Measurements from ENCODE around the gene FUT7.
"Not testable (repeated sequence)": the region's sequence is repeated elsewhere in the genome, so short reads cannot be mapped to it uniquely, and the experiment has no call there.

Gene FUT7

DNA sequence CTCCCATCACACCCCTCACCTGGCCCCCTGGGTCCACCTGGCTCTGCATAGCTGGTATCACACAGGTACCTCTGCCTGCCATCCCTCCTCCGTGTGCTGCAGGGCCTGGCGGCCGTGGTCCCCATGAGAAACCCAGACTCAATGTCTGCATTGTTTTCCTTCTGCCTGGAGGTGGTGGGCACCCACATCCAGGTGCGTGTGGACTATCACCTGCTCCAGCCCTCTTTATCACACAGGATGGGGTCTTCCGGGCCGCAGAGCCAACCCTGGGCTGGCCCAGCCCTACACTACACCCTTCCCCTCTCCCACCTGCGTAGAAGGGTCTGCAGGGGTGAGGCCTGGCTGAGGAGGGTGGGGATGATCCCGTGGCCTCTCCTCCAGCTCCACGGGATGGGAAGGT, 7.0 kb upstream of the FUT7 start:
- DNase-seq (ENCODE audit: extremely low read depth, low read depth) = no peak
- TF ChIP-seq, protein P1, sequence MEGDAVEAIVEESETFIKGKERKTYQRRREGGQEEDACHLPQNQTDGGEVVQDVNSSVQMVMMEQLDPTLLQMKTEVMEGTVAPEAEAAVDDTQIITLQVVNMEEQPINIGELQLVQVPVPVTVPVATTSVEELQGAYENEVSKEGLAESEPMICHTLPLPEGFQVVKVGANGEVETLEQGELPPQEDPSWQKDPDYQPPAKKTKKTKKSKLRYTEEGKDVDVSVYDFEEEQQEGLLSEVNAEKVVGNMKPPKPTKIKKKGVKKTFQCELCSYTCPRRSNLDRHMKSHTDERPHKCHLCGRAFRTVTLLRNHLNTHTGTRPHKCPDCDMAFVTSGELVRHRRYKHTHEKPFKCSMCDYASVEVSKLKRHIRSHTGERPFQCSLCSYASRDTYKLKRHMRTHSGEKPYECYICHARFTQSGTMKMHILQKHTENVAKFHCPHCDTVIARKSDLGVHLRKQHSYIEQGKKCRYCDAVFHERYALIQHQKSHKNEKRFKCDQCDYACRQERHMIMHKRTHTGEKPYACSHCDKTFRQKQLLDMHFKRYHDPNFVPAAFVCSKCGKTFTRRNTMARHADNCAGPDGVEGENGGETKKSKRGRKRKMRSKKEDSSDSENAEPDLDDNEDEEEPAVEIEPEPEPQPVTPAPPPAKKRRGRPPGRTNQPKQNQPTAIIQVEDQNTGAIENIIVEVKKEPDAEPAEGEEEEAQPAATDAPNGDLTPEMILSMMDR (IDR thresholded peaks at IDR 0.05; ENCODE audit: low read depth, low read length) = no peak

DNA sequence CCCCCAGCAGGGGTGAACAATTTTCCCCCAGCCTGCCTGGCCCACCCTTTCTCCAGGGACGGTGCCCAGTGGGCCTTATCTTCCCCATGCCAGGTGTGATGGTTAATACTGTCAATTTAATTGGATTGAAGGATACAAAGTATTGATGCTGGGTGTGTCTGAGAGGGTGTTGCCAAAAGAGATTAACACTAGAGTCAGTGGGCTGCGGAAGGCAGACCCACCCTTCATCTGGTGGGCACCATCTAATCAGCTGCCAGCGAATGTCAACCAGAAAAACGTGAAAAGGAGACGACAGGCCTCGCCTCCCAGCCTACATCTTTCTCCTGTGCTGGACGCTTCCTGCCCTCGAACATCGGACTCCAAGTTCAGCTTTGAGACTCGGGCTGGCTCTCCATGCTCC, 5.6 kb upstream of the FUT7 start:
- no peak for DNase-seq (ENCODE audit: extremely low read depth, low read depth)
- TF ChIP-seq, protein P1 (IDR thresholded peaks at IDR 0.05; ENCODE audit: low read depth, low read length) = no peak

DNA sequence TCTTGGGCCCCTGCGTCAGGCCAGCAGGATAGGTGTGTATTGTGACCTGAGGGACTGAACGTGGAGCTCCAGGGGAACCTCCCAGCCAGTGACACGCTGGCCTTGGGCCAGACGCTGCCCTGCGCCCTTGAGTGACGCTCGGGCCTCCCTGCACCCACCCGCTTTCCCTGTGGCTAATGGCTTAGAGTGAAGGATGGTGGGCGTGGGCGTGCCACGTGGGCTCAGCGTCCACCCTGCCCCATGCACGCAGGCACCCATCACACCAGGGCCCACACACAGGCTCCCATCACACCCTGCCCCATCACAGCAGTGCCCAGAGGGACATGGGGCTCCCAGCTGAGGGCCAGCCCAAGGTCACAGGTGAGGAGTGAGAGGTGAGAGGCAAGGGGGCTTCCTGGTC, 5.1 kb upstream of the FUT7 start:
- no peak for DNase-seq (ENCODE audit: extremely low read depth, low read depth)
- TF ChIP-seq, protein P1 (IDR thresholded peaks at IDR 0.05; ENCODE audit: low read depth, low read length) = no peak

DNA sequence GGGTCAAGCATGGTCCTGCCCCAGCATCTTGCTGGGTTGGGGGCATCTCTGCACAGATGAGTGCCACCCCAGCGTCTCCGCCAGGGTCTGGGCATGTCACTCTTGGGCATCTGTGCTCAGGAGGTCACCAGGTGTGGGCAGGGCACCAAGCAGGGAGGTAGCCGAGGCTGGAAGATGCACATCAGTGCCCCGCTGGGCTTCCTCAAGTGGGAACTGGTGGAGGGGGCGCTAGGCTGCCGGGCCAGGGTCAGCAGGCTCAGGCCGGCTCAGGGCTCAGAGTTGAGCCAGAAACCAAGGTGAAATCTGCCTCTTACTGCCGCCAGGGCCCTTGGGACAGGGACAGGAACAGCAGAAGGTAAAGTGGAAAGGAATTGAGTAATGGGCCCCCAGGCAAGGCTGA, 4.0 kb upstream of the FUT7 start:
- TF ChIP-seq, protein P1 (IDR thresholded peaks at IDR 0.05; ENCODE audit: low read depth, low read length) = no peak

DNA sequence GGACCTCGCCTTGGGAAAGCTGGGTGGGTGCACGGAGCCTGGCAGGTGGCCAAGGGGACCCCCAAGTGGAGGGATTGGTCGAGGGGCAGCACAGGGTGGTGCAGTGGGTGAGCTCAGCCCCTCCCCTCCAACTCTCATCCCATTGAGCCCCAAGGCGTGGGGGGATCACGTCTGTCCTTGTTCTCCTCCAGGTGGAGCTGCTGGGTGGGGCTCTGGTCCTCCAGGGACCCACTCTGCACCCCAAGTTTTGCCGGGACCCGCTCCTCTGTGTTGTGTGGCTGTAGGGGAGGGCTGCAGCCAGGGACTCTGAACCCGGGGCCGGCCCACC, 3.6 kb upstream of the FUT7 start:
- no peak for DNase-seq (ENCODE audit: extremely low read depth, low read depth)
- TF ChIP-seq, protein P1 (IDR thresholded peaks at IDR 0.05; ENCODE audit: low read depth, low read length) = no peak

More for the DNA sequence above, 4.0 kb upstream of the FUT7 start:
- DNase-seq (ENCODE audit: extremely low read depth, low read depth) = no peak

DNA sequence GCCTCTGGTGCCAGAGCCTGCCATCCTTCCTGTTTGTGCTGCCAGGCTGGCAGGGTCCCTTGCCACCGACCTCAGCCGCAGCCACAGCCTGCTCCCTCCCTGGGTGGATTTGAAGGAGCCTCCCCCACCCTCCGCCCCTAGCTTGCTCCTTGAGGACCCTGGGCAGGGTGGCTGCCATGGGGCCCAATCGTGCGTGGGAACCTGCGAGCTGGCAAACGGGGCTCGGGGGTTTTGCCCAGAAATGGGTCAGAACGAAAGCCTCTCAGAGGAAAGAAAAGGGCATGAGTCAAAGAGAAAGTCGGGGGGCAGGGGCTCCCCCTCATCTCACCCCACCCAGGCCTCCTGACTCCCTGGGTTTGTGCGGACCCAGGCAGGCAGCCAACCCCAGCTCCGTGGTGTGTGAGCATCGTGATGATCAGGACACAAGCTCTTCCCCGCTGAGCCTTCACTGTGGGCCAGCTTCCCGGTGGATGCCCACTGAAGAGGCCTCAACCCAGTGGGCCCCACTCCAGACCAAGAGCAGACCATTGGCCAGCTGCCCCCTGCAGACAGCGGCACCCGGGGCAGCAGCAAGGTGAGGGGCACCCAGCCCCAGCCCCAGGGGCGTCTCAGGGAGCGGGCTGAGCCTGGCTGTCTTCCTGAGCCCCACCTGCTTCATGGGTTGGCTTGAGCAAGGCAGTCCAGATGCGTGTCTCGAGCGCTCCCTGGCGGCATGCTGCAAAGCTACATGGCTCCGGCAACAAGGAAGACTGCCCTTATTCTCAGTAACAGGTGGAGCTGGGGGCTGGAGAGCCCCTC, 3.0 kb upstream of the FUT7 start:
- TF ChIP-seq, protein P1 (IDR thresholded peaks at IDR 0.05; ENCODE audit: low read depth, low read length) = peak; percentile 91
- DNase-seq (ENCODE audit: extremely low read depth, low read depth) = peak; percentile 54

DNA sequence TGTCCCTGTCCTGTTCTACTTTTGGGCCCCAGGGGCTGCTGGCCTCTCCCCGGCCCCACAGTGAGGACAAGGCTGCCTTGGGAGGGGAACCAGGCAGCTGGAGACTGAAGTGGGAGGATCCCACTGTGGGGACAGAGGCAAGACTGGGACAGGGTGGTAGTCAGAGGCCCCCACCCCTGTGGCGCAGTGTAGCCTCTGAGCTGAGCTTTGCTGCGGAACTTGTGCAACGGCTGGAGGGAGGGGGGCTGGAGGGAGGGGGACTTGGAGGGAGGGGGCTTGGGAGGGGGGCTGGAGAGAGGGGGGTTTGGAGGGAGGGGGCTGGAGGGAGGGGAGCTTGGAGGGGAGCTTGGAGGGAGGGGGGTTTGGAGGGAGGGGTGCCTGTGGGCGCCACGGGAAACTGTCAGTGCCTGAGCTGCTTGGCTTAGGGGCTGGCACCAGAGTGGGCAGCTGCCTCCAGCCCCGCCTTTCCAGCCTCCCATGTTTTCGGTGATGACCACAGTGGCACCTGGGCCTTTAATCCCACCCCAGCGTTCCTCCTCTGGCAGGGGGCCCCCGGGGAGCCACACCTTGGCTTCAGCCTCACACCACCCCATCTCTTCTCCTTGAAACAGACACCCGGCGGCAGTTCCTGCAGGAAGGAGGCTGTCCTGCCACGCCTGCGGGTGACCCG, 2.3 kb upstream of the FUT7 start:
- no peak for DNase-seq (ENCODE audit: extremely low read depth, low read depth)

DNA sequence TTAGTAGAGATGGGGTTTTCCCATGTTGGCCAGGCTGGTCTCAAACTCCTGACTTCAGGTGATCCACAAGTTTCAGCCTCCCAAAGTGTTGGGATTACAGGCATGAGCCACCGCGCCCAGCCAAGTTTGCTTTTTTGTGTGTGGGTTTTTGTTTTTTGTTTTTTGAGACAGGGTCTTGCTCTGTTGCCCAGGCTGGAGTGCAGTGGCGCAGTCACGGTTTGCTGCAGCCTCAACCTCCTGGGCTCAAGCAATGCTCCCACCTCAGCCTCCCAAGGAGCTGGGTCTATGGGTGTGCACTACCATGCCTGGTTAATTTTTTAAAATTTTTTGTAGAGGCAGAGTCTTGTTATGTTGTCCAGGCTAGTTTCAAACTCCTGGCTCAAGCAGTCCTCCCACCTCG, 1.6 kb upstream of the FUT7 start:
- DNase-seq (ENCODE audit: extremely low read depth, low read depth) = not testable (repeated sequence)

More for the DNA sequence above, 2.3 kb upstream of the FUT7 start:
- TF ChIP-seq, protein P1 (IDR thresholded peaks at IDR 0.05; ENCODE audit: low read depth, low read length) = no peak
